Transverse colon (tissue), 3 donors: ENCODE data around the gene KAZALD1.

Experiments
- POLR2A ChIP-seq: fragments of 450-650 bp; IDR thresholded peaks from one replicate; pipeline ENCODE4 v1.6.1; 2016; ENCODE audit warnings: antibody characterized with exemption, mild to moderate bottlenecking, moderate library complexity
- TF ChIP-seq, protein P1 (sequence below), 5 experiments: fragments of 200-600 bp in 3 of 5; fragments of 450-650 bp in 2 of 5; sonication (generic) in 3 of 5; IDR thresholded peaks; 1 replicate in 2 of 5; 2 replicates in 3 of 5; pipeline ENCODE4 v1.5.1; 2016 to 2017; ENCODE audit warnings: antibody characterized with exemption in 5 of 5, inconsistent platforms in 3 of 5, mild to moderate bottlenecking in 2 of 5, moderate library complexity in 1 of 5

DNA sequence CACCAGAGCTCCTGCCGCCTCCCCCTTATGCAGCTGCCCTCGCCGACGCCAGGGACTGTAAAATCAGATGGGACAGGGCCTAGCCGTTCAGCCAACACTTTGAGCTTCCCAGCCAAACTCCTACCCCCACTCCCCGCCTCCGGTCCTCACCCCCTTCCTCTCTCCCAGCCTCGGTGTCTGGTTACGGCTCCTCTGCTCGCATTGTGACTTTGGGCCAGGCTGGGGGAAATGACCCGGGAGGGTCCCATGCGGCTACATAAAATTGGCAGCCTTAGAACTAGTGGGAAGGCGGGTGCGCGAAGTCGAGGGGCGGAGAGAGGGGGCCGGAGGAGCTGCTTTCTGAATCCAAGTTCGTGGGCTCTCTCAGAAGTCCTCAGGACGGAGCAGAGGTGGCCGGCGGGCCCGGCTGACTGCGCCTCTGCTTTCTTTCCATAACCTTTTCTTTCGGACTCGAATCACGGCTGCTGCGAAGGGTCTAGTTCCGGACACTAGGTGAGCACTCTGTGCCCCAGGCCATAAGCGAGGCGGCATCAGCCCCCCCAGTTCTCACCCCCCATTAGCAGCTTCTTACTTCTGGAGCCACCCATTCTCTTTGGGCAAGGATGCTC lies at the start of gene KAZALD1:
- TF ChIP-seq POLR2A = no peak
- TF ChIP-seq, protein P1, sequence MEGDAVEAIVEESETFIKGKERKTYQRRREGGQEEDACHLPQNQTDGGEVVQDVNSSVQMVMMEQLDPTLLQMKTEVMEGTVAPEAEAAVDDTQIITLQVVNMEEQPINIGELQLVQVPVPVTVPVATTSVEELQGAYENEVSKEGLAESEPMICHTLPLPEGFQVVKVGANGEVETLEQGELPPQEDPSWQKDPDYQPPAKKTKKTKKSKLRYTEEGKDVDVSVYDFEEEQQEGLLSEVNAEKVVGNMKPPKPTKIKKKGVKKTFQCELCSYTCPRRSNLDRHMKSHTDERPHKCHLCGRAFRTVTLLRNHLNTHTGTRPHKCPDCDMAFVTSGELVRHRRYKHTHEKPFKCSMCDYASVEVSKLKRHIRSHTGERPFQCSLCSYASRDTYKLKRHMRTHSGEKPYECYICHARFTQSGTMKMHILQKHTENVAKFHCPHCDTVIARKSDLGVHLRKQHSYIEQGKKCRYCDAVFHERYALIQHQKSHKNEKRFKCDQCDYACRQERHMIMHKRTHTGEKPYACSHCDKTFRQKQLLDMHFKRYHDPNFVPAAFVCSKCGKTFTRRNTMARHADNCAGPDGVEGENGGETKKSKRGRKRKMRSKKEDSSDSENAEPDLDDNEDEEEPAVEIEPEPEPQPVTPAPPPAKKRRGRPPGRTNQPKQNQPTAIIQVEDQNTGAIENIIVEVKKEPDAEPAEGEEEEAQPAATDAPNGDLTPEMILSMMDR (IDR thresholded peaks at IDR 0.05) = no peak
